Measurements from ENCODE around the gene RPL41.

RPL41 gene

DNA sequence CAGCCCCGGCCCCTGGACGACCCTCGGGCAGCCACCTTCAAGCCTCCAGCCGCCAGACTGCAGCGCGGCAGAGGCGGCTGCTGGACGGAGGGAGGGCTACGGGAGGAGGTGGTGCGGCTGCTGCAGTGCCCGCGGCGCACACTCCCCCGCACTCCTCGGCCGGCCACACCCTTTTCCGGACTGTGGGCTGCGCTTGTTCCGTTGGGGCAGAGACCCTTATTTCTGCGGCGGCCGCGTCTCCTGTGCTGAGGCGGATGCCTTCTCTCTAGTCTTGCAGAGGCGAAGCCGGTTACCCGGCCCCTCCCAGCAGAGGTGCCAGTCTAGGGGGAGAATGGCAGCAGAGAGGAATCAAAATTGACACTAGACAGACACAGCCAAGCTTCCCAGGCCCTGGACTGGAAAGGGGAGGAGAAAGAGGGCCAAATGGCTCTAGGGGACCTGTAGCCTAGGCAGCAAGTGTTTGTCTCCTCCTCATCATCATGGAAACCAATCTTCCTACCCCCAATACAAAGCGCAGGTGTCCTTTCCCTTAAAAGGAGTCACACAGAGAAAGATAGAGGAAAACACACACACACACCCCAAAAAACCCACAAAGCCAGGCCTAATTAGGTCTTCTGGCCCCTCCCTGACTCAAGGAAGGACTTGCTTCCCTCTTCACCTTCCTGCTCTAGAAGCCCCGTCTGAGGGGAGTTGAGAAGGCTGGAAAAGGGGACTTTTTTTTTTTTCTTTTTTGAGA, 12.9 kb downstream of the RPL41 start (continued):
- TF ChIP-seq, protein P1, sequence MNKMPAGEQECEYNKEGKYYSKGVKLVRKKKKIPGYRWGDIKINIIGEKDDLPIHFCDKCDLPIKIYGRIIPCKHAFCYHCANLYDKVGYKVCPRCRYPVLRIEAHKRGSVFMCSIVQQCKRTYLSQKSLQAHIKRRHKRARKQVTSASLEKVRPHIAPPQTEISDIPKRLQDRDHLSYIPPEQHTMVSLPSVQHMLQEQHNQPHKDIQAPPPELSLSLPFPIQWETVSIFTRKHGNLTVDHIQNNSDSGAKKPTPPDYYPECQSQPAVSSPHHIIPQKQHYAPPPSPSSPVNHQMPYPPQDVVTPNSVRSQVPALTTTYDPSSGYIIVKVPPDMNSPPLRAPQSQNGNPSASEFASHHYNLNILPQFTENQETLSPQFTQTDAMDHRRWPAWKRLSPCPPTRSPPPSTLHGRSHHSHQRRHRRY (tag by site-specific recombination; IDR thresholded peaks at IDR 0.05): no peak
- TF ChIP-seq ZNF670 (tag by site-specific recombination; IDR thresholded peaks at IDR 0.05; ENCODE audit: low read depth) (no peak), ZNF623 (tag by site-specific recombination; IDR thresholded peaks at IDR 0.05) (no peak), ZNF530 (tag by site-specific recombination; IDR thresholded peaks at IDR 0.05; ENCODE audit: low read depth) (no peak), ZNF404 (tag by site-specific recombination; IDR thresholded peaks at IDR 0.05) (no peak), GLIS1 (tag by site-specific recombination; IDR thresholded peaks at IDR 0.05) (no peak), ZFHX2 (tag by site-specific recombination; conservative IDR thresholded peaks at IDR 0.05) (peak; percentile 92), ZNF221 (tag by site-specific recombination; IDR thresholded peaks at IDR 0.05; ENCODE audit: borderline replicate concordance) (no peak), ZNF843 (tag by site-specific recombination; IDR thresholded peaks at IDR 0.05) (no peak), ZNF248 (tag by site-specific recombination; IDR thresholded peaks at IDR 0.05) (no peak), ZNF354C (tag by site-specific recombination; IDR thresholded peaks at IDR 0.05; ENCODE audit: borderline replicate concordance, low read depth) (no peak), ZNF10 (tag by site-specific recombination; IDR thresholded peaks at IDR 0.05) (no peak), ZNF416 (tag by site-specific recombination; IDR thresholded peaks at IDR 0.05) (no peak), ZIC2 (tag by site-specific recombination; IDR thresholded peaks at IDR 0.05) (no peak), ZNF785 (tag by site-specific recombination; IDR thresholded peaks at IDR 0.05) (0 out of 2 replicates have a peak, but pooled peaks have one; percentile 25), ZNF394 (tag by site-specific recombination; IDR thresholded peaks at IDR 0.05; ENCODE audit: borderline replicate concordance) (no peak; the same call in 1 of the 2 replicates)
- TF ChIP-seq, protein P2, sequence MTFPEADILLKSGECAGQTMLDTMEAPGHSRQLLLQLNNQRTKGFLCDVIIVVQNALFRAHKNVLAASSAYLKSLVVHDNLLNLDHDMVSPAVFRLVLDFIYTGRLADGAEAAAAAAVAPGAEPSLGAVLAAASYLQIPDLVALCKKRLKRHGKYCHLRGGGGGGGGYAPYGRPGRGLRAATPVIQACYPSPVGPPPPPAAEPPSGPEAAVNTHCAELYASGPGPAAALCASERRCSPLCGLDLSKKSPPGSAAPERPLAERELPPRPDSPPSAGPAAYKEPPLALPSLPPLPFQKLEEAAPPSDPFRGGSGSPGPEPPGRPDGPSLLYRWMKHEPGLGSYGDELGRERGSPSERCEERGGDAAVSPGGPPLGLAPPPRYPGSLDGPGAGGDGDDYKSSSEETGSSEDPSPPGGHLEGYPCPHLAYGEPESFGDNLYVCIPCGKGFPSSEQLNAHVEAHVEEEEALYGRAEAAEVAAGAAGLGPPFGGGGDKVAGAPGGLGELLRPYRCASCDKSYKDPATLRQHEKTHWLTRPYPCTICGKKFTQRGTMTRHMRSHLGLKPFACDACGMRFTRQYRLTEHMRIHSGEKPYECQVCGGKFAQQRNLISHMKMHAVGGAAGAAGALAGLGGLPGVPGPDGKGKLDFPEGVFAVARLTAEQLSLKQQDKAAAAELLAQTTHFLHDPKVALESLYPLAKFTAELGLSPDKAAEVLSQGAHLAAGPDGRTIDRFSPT (tag by site-specific recombination; IDR thresholded peaks at IDR 0.05): peak; percentile 80
- TF ChIP-seq, protein P3, sequence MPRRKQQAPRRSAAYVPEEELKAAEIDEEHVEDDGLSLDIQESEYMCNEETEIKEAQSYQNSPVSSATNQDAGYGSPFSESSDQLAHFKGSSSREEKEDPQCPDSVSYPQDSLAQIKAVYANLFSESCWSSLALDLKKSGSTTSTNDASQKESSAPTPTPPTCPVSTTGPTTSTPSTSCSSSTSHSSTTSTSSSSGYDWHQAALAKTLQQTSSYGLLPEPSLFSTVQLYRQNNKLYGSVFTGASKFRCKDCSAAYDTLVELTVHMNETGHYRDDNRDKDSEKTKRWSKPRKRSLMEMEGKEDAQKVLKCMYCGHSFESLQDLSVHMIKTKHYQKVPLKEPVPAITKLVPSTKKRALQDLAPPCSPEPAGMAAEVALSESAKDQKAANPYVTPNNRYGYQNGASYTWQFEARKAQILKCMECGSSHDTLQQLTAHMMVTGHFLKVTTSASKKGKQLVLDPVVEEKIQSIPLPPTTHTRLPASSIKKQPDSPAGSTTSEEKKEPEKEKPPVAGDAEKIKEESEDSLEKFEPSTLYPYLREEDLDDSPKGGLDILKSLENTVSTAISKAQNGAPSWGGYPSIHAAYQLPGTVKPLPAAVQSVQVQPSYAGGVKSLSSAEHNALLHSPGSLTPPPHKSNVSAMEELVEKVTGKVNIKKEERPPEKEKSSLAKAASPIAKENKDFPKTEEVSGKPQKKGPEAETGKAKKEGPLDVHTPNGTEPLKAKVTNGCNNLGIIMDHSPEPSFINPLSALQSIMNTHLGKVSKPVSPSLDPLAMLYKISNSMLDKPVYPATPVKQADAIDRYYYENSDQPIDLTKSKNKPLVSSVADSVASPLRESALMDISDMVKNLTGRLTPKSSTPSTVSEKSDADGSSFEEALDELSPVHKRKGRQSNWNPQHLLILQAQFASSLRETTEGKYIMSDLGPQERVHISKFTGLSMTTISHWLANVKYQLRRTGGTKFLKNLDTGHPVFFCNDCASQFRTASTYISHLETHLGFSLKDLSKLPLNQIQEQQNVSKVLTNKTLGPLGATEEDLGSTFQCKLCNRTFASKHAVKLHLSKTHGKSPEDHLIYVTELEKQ (tag by site-specific recombination; IDR thresholded peaks at IDR 0.05; ENCODE audit: borderline replicate concordance): no peak
- TF ChIP-seq, protein P4, sequence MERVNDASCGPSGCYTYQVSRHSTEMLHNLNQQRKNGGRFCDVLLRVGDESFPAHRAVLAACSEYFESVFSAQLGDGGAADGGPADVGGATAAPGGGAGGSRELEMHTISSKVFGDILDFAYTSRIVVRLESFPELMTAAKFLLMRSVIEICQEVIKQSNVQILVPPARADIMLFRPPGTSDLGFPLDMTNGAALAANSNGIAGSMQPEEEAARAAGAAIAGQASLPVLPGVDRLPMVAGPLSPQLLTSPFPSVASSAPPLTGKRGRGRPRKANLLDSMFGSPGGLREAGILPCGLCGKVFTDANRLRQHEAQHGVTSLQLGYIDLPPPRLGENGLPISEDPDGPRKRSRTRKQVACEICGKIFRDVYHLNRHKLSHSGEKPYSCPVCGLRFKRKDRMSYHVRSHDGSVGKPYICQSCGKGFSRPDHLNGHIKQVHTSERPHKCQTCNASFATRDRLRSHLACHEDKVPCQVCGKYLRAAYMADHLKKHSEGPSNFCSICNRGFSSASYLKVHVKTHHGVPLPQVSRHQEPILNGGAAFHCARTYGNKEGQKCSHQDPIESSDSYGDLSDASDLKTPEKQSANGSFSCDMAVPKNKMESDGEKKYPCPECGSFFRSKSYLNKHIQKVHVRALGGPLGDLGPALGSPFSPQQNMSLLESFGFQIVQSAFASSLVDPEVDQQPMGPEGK (tag by site-specific recombination; IDR thresholded peaks at IDR 0.05): peak; percentile 59
- TF ChIP-seq, protein P5, sequence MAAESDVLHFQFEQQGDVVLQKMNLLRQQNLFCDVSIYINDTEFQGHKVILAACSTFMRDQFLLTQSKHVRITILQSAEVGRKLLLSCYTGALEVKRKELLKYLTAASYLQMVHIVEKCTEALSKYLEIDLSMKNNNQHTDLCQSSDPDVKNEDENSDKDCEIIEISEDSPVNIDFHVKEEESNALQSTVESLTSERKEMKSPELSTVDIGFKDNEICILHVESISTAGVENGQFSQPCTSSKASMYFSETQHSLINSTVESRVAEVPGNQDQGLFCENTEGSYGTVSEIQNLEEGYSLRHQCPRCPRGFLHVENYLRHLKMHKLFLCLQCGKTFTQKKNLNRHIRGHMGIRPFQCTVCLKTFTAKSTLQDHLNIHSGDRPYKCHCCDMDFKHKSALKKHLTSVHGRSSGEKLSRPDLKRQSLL (tag by site-specific recombination; IDR thresholded peaks at IDR 0.05): no peak
- TF ChIP-seq, protein P6, sequence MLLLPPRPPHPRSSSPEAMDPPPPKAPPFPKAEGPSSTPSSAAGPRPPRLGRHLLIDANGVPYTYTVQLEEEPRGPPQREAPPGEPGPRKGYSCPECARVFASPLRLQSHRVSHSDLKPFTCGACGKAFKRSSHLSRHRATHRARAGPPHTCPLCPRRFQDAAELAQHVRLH (tag by site-specific recombination; IDR thresholded peaks at IDR 0.05): no peak
- TF ChIP-seq, protein P7, sequence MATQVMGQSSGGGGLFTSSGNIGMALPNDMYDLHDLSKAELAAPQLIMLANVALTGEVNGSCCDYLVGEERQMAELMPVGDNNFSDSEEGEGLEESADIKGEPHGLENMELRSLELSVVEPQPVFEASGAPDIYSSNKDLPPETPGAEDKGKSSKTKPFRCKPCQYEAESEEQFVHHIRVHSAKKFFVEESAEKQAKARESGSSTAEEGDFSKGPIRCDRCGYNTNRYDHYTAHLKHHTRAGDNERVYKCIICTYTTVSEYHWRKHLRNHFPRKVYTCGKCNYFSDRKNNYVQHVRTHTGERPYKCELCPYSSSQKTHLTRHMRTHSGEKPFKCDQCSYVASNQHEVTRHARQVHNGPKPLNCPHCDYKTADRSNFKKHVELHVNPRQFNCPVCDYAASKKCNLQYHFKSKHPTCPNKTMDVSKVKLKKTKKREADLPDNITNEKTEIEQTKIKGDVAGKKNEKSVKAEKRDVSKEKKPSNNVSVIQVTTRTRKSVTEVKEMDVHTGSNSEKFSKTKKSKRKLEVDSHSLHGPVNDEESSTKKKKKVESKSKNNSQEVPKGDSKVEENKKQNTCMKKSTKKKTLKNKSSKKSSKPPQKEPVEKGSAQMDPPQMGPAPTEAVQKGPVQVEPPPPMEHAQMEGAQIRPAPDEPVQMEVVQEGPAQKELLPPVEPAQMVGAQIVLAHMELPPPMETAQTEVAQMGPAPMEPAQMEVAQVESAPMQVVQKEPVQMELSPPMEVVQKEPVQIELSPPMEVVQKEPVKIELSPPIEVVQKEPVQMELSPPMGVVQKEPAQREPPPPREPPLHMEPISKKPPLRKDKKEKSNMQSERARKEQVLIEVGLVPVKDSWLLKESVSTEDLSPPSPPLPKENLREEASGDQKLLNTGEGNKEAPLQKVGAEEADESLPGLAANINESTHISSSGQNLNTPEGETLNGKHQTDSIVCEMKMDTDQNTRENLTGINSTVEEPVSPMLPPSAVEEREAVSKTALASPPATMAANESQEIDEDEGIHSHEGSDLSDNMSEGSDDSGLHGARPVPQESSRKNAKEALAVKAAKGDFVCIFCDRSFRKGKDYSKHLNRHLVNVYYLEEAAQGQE (tag by site-specific recombination; IDR thresholded peaks at IDR 0.05): no peak
- TF ChIP-seq, protein P8, sequence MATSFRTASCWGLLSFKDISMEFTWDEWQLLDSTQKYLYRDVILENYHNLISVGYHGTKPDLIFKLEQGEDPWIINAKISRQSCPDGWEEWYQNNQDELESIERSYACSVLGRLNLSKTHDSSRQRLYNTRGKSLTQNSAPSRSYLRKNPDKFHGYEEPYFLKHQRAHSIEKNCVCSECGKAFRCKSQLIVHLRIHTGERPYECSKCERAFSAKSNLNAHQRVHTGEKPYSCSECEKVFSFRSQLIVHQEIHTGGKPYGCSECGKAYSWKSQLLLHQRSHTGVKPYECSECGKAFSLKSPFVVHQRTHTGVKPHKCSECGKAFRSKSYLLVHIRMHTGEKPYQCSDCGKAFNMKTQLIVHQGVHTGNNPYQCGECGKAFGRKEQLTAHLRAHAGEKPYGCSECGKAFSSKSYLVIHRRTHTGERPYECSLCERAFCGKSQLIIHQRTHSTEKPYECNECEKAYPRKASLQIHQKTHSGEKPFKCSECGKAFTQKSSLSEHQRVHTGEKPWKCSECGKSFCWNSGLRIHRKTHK (tag by site-specific recombination; IDR thresholded peaks at IDR 0.05): no peak

All from HEK293 (cell line).